ENCODE data around the gene FOXO1.
"Not testable (repeated sequence)": the region's sequence is repeated elsewhere in the genome, so short reads cannot be mapped to it uniquely, and the experiment has no call there.

FOXO1 gene

GRCh38 chr13:40666045-40666932 lies at the start of gene FOXO1:
Gene FOXO1, minus strand, starts transcription at chr13:40666641. Its CDS starts 429 bp downstream, at chr13:40666212.
- DNase-seq: peak; percentile 35

GRCh38 chr13:40714433-40714832 lies 48.0 kb upstream of the FOXO1 start:
- DNase-seq: not testable (repeated sequence)

DNA sequence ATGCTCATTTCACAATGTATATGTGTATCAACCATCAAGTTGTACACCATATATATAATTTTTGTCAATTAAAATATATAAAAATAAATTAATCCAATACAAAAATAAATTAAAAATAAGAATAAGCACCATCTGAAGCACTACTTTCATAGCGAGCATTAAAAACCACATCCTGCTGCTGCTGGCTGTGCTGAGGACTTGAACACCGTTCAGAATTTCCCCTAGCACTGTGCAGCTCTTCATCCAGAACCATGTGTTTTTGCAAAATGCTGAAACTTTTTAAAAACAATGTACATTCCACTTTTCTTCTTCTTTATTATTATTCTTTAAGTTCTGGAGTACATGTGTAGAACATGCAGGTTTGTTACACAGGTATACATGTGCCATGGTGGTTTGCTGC lies 40.0 kb upstream of the FOXO1 start:
- no peak for DNase-seq

DNA sequence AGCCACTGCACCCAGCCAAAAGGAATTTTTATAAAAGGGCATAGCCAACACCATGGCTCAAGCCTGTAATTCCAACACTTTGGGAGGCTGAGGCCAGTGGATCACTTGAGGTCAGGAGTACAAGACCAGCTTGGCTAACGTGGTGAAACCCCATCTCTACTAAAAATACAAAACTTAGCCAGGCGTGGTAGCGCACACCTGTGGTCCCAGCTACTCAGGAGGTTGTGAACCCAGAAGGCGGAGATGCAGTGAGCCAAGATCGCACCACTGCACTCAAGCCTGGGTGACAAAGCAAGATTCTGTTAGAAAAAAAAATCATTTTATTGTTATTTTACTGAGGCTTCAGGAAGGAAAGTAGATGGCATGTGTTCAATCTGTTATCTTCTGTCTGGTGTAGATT lies 31.3 kb upstream of the FOXO1 start:
- no peak for DNase-seq

DNA sequence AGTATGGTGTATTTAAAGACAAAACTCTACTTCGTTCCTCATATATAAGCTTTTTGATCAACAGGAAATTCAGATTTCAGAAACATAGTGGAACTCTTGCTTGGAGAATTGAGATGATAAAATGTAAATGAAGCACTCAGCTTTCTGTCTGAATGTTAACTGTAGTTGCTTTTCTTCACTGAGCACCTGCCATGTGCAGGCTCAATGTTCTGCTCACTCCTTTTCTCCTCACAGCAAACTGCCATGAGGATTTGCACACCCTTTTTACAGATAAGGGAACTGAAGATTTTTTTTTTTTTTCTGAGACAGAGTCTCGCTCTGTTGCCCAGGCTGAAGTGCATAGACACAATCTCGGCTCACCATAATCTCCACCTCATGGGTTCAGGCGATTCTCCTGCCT lies 28.0 kb upstream of the FOXO1 start:
- no peak for DNase-seq

GRCh38 chr13:40692946-40693345 lies 26.5 kb upstream of the FOXO1 start:
- DNase-seq: no peak

- DNase-seq: no peak
Measured at GRCh38 chr13:40688781-40689180, 22.3 kb upstream of the FOXO1 start.

GRCh38 chr13:40682449-40683240 lies 16.2 kb upstream of the FOXO1 start:
- DNase-seq: no peak

DNA sequence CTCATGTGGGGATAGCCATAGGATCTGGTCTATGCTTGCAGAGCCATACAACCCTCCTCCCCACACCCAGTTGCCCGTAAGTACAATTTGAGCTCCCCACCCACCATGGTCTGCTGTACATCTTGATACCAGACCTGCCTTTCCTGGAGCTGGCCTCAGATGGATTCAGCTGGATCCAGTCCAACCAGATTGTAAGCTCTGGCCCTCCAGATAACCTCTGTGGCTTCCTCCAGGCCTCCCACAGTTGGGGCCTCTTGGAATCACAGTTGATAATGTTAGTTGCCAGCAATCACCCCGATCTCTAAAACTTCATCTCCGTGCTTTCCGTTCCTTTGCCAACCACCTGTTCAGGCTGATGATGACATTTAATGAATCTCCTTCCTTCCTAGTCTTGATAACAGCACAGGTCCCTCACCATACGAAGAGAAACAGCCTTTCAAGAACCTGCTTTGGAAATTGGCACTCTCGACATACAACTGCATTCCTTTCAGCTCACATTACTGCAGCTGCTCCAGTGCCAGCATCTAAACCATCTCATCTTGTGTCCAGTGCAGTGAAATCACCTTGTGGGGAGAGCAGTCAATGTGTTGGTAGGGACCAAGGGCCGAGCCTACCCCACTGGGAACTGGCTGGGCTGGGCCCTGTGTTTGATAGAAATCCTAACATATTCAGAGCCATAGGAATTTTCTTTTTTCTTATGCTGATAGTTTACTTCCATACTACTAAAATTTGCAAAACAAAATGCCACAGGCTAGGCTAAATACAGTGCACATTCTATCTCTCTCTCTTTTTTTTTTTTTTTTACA lies 15.1 kb upstream of the FOXO1 start:
- DNase-seq: no peak

DNA sequence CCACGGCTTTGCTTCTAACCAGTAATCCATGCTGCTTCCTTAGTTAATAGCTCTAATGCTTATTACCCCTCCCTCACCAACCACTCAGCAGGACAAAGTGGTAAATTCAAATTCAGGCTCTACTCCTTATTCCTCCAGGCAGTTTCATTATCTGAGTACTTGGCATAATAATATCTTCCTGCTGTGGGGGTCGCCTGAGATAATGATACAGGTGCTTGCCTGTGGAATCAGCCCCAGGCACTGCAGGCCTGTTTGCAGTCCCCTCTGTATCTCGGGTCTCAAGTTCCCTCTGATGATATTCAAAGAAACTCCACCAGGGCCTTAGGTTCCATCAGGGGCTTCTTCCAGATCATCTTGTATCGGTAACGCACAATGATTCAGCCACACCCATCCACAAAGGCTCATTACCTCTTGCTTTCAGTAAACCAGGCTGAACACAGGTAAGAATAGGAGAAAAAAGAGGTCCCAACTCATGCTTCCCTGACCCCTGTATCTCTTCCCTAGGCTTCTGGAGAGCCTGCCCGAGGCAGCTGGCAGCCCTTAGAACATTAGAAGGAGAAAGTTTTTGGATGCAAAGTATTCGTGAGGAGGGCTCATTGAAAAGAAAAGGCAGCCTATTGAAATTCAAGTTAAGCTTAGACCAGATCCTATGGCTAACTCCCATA lies 14.3 kb upstream of the FOXO1 start:
- DNase-seq: no peak

GRCh38 chr13:40679480-40679985 lies 13.1 kb upstream of the FOXO1 start:
- no peak for DNase-seq

- no peak for DNase-seq
Measured at GRCh38 chr13:40677064-40677463, 10.6 kb upstream of the FOXO1 start.

DNA sequence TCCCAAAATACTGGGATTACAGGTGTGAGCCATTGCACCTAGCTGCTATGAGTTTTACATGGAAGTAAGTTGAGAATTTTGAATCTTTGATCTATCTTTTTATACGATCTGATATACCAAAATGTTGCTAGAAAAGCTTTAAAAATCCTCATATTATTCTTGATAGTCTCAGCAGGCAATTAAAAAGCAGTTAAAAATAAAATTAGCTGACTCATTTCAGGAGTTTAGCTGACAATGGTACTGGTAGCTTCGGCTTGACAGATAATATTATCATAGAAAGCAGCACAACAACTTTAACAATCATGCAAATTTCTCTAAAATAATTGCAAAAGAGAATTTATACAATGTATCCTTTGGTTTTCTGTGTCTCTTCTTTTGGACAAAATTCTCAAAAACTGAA lies 9.6 kb upstream of the FOXO1 start:
- DNase-seq: no peak

- no peak for DNase-seq
Measured at GRCh38 chr13:40673414-40673813, 7.0 kb upstream of the FOXO1 start.

DNA sequence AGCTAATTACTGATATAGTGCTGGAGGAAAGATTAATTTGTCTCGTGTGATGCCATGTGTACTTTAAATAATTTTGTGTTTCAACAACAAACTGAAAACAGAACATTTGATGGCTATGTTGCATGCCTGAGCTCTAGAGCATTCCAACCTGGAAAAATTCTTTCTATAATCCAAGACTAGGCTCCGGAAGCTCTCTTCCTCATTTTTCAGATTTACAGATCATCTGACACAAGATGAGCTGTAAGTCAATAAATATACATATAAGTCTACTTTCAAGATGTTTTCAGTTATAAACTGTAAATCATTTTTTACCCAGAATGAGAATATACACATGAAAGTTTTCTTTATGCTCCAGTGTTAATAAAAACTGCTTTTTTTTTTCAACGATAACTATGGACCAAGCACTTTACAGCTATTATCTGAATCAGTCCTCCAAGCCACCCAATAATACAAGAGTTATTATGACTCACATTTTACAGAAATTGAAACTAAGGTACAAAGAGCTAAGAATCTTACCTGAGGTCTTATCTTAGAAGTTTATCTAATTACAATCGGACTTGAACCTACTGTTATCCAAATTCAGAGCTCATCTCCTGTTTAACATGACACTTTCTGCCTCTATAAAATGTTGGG lies 6.4 kb upstream of the FOXO1 start:
- no peak for DNase-seq

- peak; percentile 48 for DNase-seq
Measured at GRCh38 chr13:40671956-40672764, 5.7 kb upstream of the FOXO1 start.

GRCh38 chr13:40670307-40670706 lies 3.9 kb upstream of the FOXO1 start:
- DNase-seq: no peak

GRCh38 chr13:40668335-40668734 lies 1.9 kb upstream of the FOXO1 start:
- DNase-seq: no peak

DNA sequence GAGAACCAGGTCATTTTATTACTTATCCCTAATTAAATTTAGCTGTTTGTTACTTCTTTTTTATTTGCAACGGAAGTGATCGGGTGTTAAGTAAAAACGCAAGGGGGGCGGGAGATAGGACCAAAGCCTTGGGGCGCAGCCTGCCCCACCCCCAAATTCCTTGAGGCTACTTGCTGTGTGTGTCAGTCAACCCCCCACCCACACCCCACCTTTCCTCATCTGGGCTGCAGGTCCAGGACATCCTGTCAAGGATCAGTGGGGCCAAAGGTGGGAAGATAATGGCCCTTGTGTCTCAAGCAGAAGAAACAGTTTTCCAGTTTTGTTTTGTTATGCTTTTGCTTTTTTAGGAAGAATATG lies 1.2 kb upstream of the FOXO1 start:
- DNase-seq: no peak

GRCh38 chr13:40666933-40667621 lies 636 bp upstream of the FOXO1 start:
- no peak for DNase-seq

Data from SHP77 treated with DMSO at 0.1 percent for 48 hours (cell line).